PFSK-1 (cell line): Measurements from ENCODE around the gene STYK1.

Experiments used
- FOXP2 ChIP-seq: optimal IDR thresholded peaks from 2 replicates; pipeline ENCODE3; 2011; ENCODE audit warnings: borderline replicate concordance, control low read depth, inconsistent platforms; ENCODE audit not compliant: insufficient read depth; ENCODE audit errors: extremely low read length, extremely low read depth
- POLR2AphosphoS5 ChIP-seq: IDR thresholded peaks from 2 replicates; pipeline ENCODE4 v1.6.1; 2012; ENCODE audit warnings: low read depth, mild to moderate bottlenecking, control low read depth, low read length, moderate library complexity
- REST ChIP-seq, 2 experiments: IDR thresholded peaks; 2 replicates each; pipeline versions ENCODE4 v1.6.1 to v1.8.0; 2011 to 2012; ENCODE audit warnings: low read depth in 2 of 2, low read length in 2 of 2, control low read depth in 1 of 2, inconsistent platforms in 1 of 2, mild to moderate bottlenecking in 1 of 2, moderate library complexity in 1 of 2; ENCODE audit not compliant: insufficient read depth in 1 of 2
- SIN3A ChIP-seq: IDR thresholded peaks from 2 replicates; pipeline ENCODE4 v1.6.1; 2012; ENCODE audit warnings: mild to moderate bottlenecking, low read length, moderate library complexity, borderline replicate concordance; ENCODE audit not compliant: insufficient read depth
- TAF1 ChIP-seq: IDR thresholded peaks from 2 replicates; pipeline ENCODE4 v1.6.1; 2012; ENCODE audit warnings: low read length, control low read depth, borderline replicate concordance; ENCODE audit not compliant: insufficient read depth

STYK1 gene

GRCh38 chr12:10584415-10584814 lies 89.4 kb downstream of the STYK1 start:
- no peak for TF ChIP-seq TAF1
- no peak for TF ChIP-seq POLR2AphosphoS5
- TF ChIP-seq REST (IDR thresholded peaks at IDR 0.05; ENCODE audit: insufficient read depth in 1 of 2, low read depth in 2 of 2, low read length in 2 of 2), result no peak
- no peak for TF ChIP-seq FOXP2

- no peak for TF ChIP-seq SIN3A
- no peak for TF ChIP-seq FOXP2
- TF ChIP-seq TAF1, result no peak
- no peak for TF ChIP-seq POLR2AphosphoS5
- TF ChIP-seq REST (IDR thresholded peaks at IDR 0.05; ENCODE audit: insufficient read depth in 1 of 2, low read depth in 2 of 2, low read length in 2 of 2), result no peak
These were observed 91.1 kb downstream of the STYK1 start for GRCh38 chr12:10582704-10583103.

- TF ChIP-seq POLR2AphosphoS5 (no peak), FOXP2 (no peak), SIN3A (no peak), REST (IDR thresholded peaks at IDR 0.05; ENCODE audit: insufficient read depth in 1 of 2, low read depth in 2 of 2, low read length in 2 of 2) (no peak)
These were observed 99.5 kb downstream of the STYK1 start for GRCh38 chr12:10574307-10574706.

GRCh38 chr12:10571141-10571540 lies 102.7 kb downstream of the STYK1 start:
- TF ChIP-seq FOXP2 (no peak), TAF1 (no peak), SIN3A (no peak), REST (IDR thresholded peaks at IDR 0.05; ENCODE audit: insufficient read depth in 1 of 2, low read depth in 2 of 2, low read length in 2 of 2) (no peak), POLR2AphosphoS5 (no peak)
